ENCODE results near the gene DTNB.

Gene DTNB

DNA sequence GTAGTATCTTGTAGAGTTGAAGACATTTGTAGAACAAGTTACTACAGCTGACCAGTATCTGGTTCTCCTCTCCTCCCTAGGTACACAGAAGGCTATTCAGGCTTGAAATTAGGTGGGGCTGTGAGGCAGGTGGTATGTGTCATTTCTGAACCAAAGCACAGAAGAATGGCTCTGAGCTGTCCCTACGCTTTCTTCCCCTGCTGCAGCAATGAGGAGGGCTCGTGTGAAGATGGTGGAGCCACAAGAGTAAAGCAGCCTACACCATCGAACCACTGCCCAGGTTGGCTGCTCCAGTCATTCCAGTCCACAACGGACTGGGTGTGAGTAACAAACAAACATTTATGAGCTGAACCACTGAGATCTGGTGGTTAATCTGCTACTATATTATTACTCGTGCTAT, 148.9 kb downstream of the DTNB start:
- no peak for DNase-seq (ENCODE audit: insufficient read length, low spot score)
- no peak for TF ChIP-seq TAF1 (IDR thresholded peaks at IDR 0.05; ENCODE audit: low read depth, low read length)
- no peak for TF ChIP-seq POLR2A (IDR thresholded peaks at IDR 0.05; ENCODE audit: low read depth, low read length)
- TF ChIP-seq POLR2AphosphoS5 (IDR thresholded peaks at IDR 0.05; ENCODE audit: low read depth, low read length): no peak
- peak; percentile 79 for FAIRE-seq

DNA sequence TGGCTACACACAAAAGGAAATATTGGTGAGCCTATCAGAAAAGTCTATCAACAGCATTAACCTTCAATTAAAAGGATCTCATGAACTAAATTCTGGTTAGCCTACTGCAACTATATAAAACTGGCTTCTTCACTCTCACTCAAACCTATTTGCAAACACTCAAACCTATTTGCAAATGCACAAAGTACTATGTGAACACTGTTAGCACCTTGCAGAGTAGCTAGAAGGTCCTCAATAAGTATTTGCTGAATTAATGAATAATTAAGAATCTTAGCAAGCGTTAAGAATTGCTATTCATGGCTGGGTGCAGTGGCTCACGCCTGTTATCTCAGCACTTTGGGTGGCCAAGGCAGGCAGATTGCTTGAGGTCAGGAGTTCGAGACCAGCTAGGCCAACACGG, 150.3 kb downstream of the DTNB start:
- TF ChIP-seq PAX5 (IDR thresholded peaks at IDR 0.05; ENCODE audit: insufficient read depth, low read length, severe bottlenecking) (no peak), POLR2AphosphoS5 (IDR thresholded peaks at IDR 0.05; ENCODE audit: low read depth, low read length) (no peak), TAF1 (IDR thresholded peaks at IDR 0.05; ENCODE audit: low read depth, low read length) (no peak), POU2F2 (IDR thresholded peaks at IDR 0.05; ENCODE audit: low read depth, low read length) (no peak), POLR2A (IDR thresholded peaks at IDR 0.05; ENCODE audit: low read depth, low read length) (no peak), SPI1 (IDR thresholded peaks at IDR 0.05; ENCODE audit: low read depth, low read length) (no peak)
- DNase-seq (ENCODE audit: insufficient read length, low spot score): no peak
- FAIRE-seq: no peak

DNA sequence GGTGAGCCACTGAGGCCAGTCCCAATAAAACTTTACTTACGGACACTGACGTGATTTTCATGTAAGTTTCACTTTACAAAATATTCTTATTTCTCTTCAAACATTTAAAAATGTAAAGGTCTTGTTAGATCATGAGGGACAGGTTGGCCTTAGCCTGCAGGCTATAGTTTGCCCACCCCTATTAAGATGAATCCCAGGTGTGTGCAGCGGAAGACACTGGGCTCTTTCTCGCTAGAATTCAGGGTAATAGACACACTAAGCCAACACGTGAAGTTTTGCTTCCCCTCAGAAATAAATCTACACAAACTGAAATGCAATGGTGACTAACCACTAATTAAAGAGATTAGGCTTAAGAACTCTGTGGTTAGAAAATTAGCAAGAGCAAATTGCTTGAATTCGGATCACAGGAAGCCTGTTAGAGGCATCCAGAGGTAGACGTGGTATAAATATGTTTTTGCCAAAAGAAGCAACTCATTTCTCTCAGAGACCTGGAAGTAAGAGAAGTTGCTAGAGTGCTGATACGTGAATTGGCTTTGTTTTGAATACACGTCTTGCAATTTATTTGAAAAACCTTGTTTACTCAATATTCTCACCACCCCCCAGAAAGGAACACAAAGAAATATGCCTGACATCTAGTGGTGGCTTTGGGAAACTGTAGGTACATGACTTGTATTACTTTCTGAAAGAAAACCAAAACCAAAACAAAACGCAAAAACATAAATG, 151.6 kb downstream of the DTNB start:
- TF ChIP-seq POLR2A (IDR thresholded peaks at IDR 0.05; ENCODE audit: low read depth, low read length) (no peak), POLR2AphosphoS5 (IDR thresholded peaks at IDR 0.05; ENCODE audit: low read depth, low read length) (no peak), TAF1 (IDR thresholded peaks at IDR 0.05; ENCODE audit: low read depth, low read length) (no peak), POU2F2 (IDR thresholded peaks at IDR 0.05; ENCODE audit: low read depth, low read length) (no peak), SPI1 (IDR thresholded peaks at IDR 0.05; ENCODE audit: low read depth, low read length) (no peak)
- DNase-seq (ENCODE audit: insufficient read length, low spot score): no peak
- peak; percentile 59 for FAIRE-seq

DNA sequence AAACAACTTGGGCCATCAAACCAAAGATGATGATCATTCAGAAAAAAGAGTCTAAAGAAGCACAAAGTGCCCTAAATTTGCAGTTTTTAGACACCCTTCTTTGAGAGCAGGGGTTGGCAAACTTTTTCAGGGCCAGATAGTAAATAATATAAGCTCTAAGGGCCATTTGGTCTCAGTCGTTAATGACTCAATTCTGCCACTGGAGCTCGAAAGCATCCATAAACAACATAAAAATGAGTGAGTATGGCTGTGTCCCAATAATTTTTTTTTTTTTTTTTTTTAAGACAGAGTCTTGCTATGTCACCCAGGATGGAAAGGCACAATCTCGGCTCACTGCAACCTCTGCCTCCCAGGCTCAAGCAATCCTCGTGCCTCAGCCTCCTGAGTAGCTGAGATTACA, 152.3 kb downstream of the DTNB start:
- TF ChIP-seq TAF1 (IDR thresholded peaks at IDR 0.05; ENCODE audit: low read depth, low read length) (no peak), POLR2A (IDR thresholded peaks at IDR 0.05; ENCODE audit: low read depth, low read length) (no peak), POU2F2 (IDR thresholded peaks at IDR 0.05; ENCODE audit: low read depth, low read length) (no peak), SPI1 (IDR thresholded peaks at IDR 0.05; ENCODE audit: low read depth, low read length) (no peak), PAX5 (IDR thresholded peaks at IDR 0.05; ENCODE audit: insufficient read depth, low read length, severe bottlenecking) (no peak), POLR2AphosphoS5 (IDR thresholded peaks at IDR 0.05; ENCODE audit: low read depth, low read length) (no peak)
- FAIRE-seq (no peak), DNase-seq (ENCODE audit: insufficient read length, low spot score) (no peak)

DNA sequence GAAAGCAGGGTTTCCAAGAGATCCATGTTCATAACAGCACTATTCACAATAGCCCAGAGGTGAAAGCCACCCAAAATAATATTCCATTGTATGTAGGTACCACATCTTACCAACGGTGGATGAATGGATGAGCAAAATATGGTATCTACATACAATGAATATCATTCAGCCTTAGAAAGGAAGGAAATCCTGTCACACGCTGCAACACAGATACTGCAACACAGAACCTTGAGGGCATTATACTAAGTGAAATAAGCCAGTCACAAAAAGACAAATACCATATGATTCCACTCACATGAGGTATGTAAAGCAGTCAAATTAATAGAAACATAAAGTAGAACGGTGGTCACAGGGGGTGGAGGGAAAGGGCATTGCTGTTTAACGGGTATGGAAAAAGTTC, 155.7 kb downstream of the DTNB start:
- FAIRE-seq: peak; percentile 63

DNA sequence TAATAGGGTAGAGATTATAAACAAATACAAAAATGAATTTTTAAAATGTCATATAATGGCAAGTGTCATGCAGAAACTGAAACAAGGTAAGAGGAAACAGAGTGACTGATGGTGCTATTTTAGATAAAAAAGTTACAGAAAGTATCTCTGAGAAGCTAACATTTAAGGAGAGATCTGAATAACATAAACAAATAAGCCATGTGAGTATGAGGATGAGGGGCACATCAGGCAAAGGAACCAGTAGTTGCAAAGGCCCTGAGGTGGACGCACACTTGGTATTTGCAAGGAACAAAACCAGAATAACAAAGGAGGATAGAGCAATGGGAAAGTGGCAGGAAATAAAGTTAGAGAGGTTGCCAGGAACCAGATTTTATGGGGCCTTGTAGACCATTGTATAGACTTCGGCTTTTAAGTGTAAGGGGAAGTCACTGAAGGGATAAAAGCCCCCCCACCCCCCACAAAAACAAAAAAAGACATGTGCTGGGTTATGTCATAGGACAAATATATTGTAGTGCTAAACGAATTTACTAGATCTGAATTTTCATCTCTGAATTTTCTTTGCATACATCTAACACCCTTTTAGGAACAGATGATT, 159.2 kb downstream of the DTNB start:
- no peak for TF ChIP-seq PAX5 (IDR thresholded peaks at IDR 0.05; ENCODE audit: insufficient read depth, low read length, severe bottlenecking)
- no peak for TF ChIP-seq POLR2AphosphoS5 (IDR thresholded peaks at IDR 0.05; ENCODE audit: low read depth, low read length)
- TF ChIP-seq SPI1 (IDR thresholded peaks at IDR 0.05; ENCODE audit: low read depth, low read length): no peak
- no peak for DNase-seq (ENCODE audit: insufficient read length, low spot score)

More for the DNA sequence above, 155.7 kb downstream of the DTNB start:
- no peak for DNase-seq (ENCODE audit: insufficient read length, low spot score)
- TF ChIP-seq PAX5 (IDR thresholded peaks at IDR 0.05; ENCODE audit: insufficient read depth, low read length, severe bottlenecking): no peak
- no peak for TF ChIP-seq POLR2AphosphoS5 (IDR thresholded peaks at IDR 0.05; ENCODE audit: low read depth, low read length)
- no peak for TF ChIP-seq SPI1 (IDR thresholded peaks at IDR 0.05; ENCODE audit: low read depth, low read length)
- TF ChIP-seq POLR2A (IDR thresholded peaks at IDR 0.05; ENCODE audit: low read depth, low read length): no peak
- no peak for TF ChIP-seq TAF1 (IDR thresholded peaks at IDR 0.05; ENCODE audit: low read depth, low read length)
- TF ChIP-seq POU2F2 (IDR thresholded peaks at IDR 0.05; ENCODE audit: low read depth, low read length): no peak

DNA sequence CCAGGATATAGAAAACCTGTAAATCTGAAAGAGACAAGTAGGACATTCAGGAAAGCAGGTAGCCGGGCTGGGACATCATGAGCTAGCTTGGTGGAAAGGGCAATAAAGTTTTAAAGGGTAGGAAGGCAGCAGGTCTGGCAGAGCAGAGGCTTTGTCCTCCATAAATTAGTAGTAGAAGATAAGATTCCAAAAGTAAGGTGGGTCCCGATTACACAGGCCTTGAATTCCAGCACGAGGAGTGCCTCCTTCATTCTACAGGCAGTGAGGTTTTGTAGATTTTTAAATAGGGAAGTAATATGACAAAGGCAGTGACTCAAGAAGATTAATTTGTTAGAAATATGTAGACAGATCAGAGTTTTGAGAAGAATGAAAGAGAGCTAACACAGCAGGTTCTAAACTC, 160.7 kb downstream of the DTNB start:
- FAIRE-seq (no peak), DNase-seq (ENCODE audit: insufficient read length, low spot score) (no peak)
- TF ChIP-seq SPI1 (IDR thresholded peaks at IDR 0.05; ENCODE audit: low read depth, low read length) (no peak), PAX5 (IDR thresholded peaks at IDR 0.05; ENCODE audit: insufficient read depth, low read length, severe bottlenecking) (no peak), POLR2A (IDR thresholded peaks at IDR 0.05; ENCODE audit: low read depth, low read length) (no peak), POU2F2 (IDR thresholded peaks at IDR 0.05; ENCODE audit: low read depth, low read length) (no peak), TAF1 (IDR thresholded peaks at IDR 0.05; ENCODE audit: low read depth, low read length) (no peak), POLR2AphosphoS5 (IDR thresholded peaks at IDR 0.05; ENCODE audit: low read depth, low read length) (no peak)

More for the DNA sequence above, 159.2 kb downstream of the DTNB start:
- FAIRE-seq: peak; percentile 78

DNA sequence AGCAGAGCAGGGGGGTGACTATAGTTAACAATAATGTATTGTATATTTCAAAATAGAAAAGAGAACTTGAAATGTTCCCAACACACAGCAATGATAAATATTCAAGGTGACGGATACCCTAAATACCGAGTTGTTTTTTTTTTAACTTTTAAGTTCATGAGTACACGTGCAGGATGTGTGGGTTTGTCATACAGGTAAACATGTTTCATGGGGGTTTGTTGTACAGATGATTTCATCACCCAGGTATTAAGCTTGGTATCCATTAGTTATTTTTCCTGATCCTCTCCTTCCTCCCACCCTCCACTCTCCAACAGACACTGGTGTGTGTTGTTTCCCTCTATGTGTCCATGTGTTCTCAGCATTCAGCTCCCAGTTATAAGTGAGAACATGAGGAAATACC, 167.2 kb downstream of the DTNB start:
- no peak for DNase-seq (ENCODE audit: insufficient read length, low spot score)
- FAIRE-seq: no peak
- TF ChIP-seq SPI1 (IDR thresholded peaks at IDR 0.05; ENCODE audit: low read depth, low read length) (no peak), POLR2A (IDR thresholded peaks at IDR 0.05; ENCODE audit: low read depth, low read length) (no peak)

DNA sequence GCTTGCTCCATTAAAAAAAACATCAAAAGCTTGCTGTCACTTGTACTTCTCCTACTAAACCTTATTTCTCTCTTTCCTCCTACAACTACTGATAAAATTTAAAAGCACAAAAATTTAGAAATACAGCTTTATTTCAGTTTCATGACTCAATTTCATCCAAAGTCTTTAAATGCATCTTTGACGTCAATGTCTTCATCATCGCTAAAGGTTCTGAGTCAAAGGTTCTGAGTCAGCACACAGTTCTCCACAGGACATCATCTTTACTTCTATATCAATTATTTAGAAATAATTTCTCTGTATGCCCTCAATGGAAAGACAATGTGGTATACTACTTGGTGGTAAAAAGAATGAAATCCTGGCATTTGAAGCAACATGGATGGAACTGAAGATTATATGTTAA, 167.8 kb downstream of the DTNB start:
- TF ChIP-seq TAF1 (IDR thresholded peaks at IDR 0.05; ENCODE audit: low read depth, low read length) (no peak), POU2F2 (IDR thresholded peaks at IDR 0.05; ENCODE audit: low read depth, low read length) (no peak), SPI1 (IDR thresholded peaks at IDR 0.05; ENCODE audit: low read depth, low read length) (no peak), POLR2A (IDR thresholded peaks at IDR 0.05; ENCODE audit: low read depth, low read length) (no peak), PAX5 (IDR thresholded peaks at IDR 0.05; ENCODE audit: insufficient read depth, low read length, severe bottlenecking) (no peak), POLR2AphosphoS5 (IDR thresholded peaks at IDR 0.05; ENCODE audit: low read depth, low read length) (no peak)
- FAIRE-seq (no peak), DNase-seq (ENCODE audit: insufficient read length, low spot score) (no peak)

DNA sequence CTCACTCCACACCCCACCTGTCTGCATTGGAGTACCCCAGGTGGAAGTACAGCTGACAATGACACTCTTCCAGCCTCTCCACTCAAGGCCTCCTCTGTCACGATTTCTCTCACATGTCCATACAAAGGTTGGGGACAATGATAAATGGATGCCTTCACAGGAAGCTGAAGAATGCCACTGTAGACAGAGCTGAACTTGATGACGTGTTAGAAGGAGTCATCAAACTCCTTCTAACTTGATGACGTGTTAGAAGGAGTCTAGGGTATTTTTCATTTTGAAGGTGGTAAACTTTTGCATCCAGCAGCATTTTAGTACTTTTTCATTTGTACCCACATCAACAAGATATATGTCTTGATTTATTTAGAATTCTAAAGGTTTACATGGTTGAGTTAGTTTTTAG, 168.2 kb downstream of the DTNB start:
- no peak for DNase-seq (ENCODE audit: insufficient read length, low spot score)
- FAIRE-seq: no peak
- no peak for TF ChIP-seq POLR2A (IDR thresholded peaks at IDR 0.05; ENCODE audit: low read depth, low read length)
- no peak for TF ChIP-seq SPI1 (IDR thresholded peaks at IDR 0.05; ENCODE audit: low read depth, low read length)
- no peak for TF ChIP-seq POU2F2 (IDR thresholded peaks at IDR 0.05; ENCODE audit: low read depth, low read length)
- no peak for TF ChIP-seq TAF1 (IDR thresholded peaks at IDR 0.05; ENCODE audit: low read depth, low read length)
- no peak for TF ChIP-seq POLR2AphosphoS5 (IDR thresholded peaks at IDR 0.05; ENCODE audit: low read depth, low read length)
- TF ChIP-seq PAX5 (IDR thresholded peaks at IDR 0.05; ENCODE audit: insufficient read depth, low read length, severe bottlenecking): no peak

Data from GM12891 (cell line).